ENCODE data around the gene KRT15. TPM values are rescaled to one million over a fixed set of nuclear protein-coding genes. Genes with fewer than 3 reads are reported as not detected.

The KRT15 gene
- total RNA-seq, 1 experiment from 2014 or later: 0.46 TPM

DNA sequence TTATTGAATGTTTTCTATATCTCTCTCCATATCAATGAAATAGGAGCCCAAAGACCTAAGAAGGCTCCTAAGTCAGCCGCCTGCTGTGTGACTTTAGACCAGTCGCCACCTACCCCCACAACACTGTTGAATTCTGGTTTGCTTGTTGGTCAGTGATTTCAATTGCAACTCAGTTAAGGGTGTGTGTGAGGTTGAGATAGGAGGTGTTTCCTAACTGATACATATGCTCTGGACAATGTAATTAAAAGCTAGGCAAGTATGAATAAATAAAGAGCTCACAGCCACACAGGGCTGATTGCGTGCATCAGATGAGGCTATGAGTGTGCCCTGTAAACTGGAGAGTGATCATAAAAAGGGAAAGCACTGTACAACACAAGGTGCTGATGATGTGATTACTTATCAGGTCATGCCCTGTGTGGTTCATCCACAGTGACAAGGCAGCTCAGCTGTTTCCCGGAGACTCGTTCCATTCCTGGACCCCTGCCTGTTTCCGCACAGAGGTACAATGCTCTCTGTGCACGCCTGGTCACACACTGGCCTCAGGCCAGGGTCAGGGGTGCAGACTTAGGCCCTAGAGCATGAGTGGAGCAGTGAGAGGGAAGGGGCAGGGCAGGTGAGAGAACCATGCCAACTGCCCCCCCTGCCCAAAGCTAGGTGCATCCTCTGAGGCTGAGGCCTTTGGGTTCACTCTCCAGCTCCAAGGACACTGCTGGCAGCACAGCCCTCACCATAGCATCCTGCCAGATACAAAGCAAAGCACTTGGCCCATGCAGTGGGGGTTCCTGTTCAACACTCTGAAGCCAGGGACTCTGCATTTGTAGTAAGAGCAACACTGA is 34.5 kb downstream of the KRT15 start:
- peak; percentile 6 for DNase-seq (ENCODE audit: low read depth)

DNA sequence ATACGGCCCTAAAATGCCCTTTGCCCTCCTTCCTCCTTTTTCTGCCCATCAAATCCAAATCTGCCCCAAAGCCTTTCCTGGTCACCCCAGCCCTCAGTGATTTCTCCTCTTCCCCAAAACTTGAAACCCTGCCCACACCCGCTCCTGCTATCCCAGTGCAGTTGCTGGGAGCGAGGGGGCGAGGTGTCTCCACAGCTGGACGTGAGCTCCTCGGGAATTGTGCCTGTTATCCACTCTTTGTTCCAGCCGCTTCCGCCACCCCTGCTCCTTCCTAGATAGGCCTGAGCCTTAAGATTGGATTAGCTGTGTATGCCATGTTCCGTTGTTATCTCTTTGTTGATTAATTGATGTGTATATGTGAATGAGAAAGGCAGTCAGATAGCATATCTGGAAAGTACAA is 35.2 kb downstream of the KRT15 start:
- no peak for DNase-seq (ENCODE audit: low read depth)

DNA sequence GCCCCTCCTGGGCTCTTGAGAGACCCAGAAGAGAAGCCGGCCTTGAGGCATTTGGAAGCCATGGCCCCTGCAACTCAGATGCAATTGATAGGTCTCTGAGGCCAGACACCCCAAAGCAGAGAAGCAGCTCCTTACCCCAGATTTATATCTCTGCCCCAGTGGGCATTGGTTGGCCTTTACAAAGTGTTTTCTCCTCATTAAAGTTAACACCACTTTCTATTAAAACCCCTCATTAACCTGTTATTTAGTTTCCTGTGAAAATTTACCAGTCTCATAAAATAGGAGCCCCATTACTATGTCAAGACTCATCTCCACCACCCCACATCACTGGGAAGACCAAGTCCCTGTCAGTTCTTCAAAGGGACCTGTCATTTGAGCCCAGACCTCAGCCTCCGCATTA is 37.7 kb downstream of the KRT15 start, which contains the start of gene KRT35:
KRT35 (minus strand) TSS at position 116 of the 400 bp plus-strand sequence; CDS start at position 62, 54 bp downstream.
- DNase-seq (ENCODE audit: low read depth): no peak

DNA sequence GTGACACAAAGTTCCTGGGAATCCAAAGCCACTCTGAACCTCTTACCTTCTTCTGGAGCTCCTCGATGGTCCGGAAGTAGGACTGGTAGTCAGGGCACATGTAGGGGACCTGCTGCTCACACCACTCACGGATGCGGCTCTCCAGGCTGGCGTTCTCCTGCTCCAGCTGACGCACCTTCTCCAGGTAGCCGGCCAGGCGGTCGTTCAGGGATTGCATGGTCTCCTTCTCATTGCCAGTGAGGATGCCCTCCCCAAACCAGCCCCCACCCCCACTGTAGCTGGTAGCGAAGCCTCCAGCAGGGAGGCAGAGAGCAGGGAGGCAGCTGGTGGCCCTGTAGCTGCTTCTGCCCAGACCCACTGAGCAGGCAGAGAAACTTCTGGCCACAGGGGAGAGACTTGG is 38.1 kb downstream of the KRT15 start:
- DNase-seq (ENCODE audit: low read depth): no peak

DNA sequence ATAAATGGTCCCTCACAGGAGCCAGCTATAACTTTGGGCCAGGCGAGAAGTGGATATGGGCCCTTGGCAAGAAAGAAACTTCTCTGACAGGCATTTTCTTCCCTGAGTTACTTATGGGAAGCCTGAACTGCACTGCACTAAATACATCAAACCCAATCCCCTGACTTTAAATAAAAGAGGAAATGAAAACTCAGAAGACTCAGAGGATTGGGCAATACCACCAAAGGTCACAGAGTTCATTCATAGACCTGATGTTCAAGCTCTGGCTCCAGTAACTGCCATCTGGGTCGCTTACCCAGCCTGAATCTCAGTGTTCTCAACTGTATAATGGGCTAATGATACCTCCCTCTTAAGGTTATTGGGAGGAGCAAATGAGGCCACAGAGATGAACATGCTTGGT is 38.6 kb downstream of the KRT15 start:
- DNase-seq (ENCODE audit: low read depth): no peak

DNA sequence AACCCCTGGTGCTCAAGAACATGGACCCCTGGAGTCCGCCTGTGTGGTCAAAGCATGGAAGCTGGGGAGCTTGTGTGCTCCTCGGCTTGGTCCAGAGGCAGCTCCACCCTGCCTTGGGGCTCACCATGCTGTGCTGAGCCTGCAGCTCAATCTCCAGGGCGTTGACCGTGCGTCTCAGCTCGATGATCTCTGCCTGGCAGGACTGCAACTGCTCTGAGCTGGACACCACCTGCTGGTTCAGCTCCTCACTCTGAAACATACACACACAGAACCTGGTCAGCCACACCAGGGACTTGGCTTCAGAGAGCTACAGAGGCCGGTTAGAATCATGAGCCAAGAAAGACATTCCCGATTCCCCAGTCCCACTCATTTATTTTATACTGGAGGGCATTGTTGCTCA is 40.5 kb downstream of the KRT15 start:
- no peak for DNase-seq (ENCODE audit: low read depth)

DNA sequence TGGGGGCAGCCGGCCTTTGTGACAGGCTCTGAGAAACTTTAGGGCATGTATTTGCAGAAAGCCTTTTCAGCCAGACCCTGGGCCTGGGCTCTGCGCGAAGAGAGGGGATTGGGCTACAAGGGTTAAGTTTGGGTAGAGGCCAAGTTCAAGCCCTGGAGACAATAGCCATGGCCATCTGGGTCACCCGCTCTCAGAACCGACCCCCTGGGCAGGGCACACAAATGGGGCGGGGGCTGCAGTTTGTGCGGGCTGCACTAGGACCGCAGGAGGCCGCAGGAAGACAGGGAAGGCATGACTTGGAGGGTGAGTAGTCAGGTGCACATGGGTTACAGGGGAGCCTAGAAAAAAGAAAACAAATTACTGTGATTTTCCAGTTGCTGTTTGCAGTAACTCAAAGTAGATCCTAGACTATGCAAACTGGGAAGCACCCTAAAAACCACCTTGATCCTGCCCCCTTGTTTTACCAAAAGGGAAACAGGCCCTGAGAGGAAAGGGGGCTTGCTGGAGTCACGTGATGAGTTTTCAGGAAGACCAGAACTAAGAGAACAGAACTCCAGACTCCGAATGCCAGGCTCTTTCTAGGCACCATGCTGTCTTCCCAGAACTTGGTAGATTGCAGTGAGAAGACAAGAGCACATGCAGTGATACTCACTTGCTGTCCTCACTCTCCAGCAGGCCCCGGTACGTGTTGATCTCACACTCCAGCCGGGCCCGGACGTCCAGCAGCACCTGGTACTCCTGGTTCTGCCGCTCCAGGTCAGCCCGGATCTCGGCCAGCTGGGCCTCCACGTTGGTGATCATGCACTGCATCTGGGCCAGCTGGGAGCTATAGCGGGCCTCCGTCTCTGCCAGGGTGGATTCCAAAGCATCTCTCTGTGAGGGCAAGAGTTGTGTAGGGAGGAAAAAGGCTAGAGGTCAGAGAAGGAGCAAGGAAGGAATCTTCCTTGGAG is 41.5 kb downstream of the KRT15 start:
- DNase-seq (ENCODE audit: low read depth): no peak

DNA sequence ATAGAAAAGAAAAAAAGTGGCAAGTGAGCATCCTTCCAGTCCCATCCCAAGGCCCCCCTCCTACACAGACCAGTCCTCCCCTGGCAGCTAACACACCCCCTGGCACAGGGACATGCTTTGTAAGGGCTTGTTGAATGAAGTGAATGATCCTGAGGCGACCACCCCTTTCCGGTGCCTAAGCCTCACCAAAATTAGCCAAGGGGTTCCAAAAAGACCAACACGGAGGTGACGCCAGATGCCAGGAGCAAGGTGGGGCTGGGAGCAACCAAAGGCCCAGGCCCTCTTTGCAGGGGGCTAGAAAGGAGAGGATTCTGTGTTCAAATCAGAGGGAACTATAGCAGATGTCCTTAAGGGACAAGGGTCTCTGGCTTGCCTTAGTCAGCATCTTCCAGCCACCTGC is 43.3 kb downstream of the KRT15 start:
- DNase-seq (ENCODE audit: low read depth): no peak

DNA sequence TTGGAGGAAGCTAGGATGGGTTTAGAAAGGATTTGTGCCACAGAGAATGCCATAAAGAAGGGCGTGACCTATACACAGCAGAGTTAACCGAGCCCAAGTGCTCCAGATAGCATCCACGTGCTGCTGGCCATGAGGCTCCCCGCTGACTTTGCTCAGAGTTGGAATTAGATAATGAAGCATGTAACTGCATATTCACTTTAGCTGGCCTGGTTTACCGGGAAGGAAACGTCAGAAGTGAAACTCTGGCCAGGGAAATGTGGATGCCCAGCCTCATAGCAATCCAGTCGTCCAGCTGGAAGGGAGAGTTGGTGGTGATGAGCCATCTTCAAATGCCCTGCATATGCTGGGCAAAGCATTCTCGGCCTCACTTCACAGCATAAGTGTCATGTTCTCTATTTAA is 43.8 kb downstream of the KRT15 start:
- DNase-seq (ENCODE audit: low read depth): no peak

DNA sequence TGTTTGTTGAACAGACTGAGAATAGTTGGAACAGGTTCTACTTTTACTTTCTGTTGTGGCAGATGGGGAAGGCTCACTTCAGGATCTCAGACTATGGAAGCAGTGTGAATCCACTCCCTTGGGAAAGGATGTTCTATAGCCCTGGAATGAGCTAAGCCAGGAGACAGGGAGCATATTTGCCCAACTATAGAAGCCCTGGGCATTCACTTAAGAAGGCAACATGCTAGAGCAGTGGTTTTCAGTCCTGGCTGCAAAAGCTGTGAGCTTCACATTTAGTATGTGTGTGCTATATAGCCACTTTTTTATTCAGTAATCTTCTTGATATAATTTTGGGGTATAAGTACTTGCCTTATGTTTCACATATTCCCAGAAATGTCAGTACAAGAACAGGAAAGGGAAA is 50.3 kb downstream of the KRT15 start:
- no peak for DNase-seq (ENCODE audit: low read depth)

DNA sequence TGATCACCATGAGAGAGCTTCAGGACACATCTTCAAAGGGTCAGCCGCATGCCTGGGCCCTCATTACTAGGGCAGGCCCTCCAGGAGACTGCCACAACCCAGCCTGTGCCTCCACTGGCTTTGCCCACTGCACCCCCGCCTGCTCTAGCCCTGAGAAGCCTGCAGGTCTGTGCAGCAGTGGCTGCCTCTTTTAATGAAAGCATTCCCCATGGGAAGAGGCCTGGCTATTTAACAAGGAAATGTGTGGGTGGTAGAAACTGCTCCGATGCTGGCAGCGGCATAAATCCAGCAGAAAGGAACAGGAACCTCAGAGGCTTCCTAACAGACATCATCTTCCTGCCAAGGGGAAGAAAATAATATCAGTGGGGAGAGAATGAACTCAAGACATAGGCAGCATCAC is 51.1 kb downstream of the KRT15 start:
- DNase-seq (ENCODE audit: low read depth): no peak

DNA sequence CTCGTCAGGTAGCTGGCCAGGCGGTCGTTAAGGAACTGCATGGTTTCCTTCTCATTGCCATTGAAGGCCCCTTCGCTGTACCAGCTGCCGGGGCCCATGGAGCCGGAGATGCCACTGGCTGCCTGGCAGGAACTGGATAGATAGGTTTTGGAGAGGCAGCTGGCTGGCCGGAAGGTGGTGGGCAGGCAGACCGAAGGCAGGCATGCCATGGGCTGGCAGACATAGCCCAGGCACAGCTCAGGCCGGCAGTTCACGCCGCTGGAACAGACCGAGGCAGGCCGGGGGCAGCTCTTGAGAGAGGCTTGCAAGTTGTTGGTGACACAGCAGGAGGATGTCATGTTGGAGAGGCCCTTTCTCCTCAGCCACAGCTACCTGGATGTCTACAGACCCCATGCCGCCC is 51.7 kb downstream of the KRT15 start, which contains the start of gene KRT32:
KRT32 (minus strand) TSS at position 399 of the 400 bp plus-strand sequence; CDS start at position 338, 61 bp downstream.
- DNase-seq (ENCODE audit: low read depth): no peak

DNA sequence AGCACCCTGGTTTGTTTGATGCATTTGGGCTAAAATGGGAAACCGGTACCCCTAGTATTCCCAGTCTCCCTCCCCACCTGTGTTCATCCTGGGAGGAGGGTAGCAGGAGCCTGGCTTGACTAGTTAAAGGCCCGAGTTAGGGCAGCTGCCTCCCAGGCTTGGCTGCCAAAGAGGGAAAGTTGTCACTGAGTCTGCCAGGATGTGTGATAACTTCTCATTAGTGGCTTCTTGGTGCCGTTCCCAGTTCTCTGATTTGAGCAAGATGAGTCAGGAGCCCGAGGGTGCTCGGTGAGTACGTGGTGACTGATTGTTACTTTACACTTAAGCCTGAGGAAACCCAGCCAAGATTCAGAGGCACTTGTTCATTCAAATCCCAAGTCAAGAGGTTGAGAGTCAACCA is 54.0 kb downstream of the KRT15 start:
- DNase-seq (ENCODE audit: low read depth): peak; percentile 87

DNA sequence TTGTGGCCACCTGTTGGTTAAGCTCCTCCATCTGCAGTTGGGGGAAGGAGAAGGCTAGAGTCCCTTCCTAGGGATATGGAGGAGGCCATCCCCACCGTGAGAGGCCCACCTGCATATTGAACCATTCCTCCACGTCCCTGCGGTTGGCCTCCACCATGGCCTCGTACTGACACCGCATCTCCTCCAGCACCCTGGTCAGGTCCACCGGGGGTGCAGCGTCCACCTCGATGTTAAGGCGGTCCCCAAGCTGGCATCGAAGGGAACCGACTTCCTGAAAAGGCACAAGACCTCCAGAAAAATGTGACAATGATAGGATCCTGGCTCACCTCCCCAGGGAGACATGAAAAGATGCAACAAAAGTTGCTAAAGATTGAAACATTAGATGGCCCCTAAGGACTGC is 54.5 kb downstream of the KRT15 start:
- DNase-seq (ENCODE audit: low read depth): no peak

DNA sequence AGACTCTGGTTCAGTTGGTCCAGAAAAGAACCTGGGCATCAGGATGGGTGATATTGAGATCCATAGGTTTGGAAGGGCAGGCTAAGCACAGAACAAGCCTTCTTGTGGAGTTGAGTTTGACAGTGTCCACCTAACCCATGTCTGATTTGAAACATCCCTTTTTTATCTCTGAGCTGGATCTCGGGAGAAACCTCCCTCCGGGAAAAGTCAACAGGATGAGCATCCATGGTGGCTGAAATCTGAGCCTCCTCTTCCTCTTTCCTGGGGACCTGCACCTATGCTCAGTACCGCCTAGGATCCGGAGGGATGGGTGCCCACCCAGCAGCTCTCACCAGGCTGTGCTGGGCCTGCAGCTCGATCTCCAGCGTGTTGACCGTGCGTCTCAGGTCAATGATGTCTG is 54.9 kb downstream of the KRT15 start:
- no peak for DNase-seq (ENCODE audit: low read depth)

Other genes with a start within 250 kb of the KRT15 start
- not detected in 2 replicates for gene KRTAP9-7, start 243.2 kb downstream of the KRT15 start, total RNA-seq (2014; rRNA removed)
- not detected in 2 replicates for gene KRTAP29-1, start 216.0 kb downstream of the KRT15 start, total RNA-seq (2014; rRNA removed)
- not detected in 2 replicates for gene KRTAP16-1, start 209.6 kb downstream of the KRT15 start, total RNA-seq (2014; rRNA removed)
- gene KRTAP17-1, start 203.2 kb downstream of the KRT15 start, total RNA-seq (2014; rRNA removed): not detected in 2 replicates
- gene KRT33A, start 168.1 kb downstream of the KRT15 start, total RNA-seq (2014; rRNA removed): not detected in 2 replicates
- not detected in 2 replicates for gene KRT33B, start 149.1 kb downstream of the KRT15 start, total RNA-seq (2014; rRNA removed)
- gene KRT34, start 136.6 kb downstream of the KRT15 start, total RNA-seq (2014; rRNA removed): 0.29 and 1.0 TPM in 2 replicates
- gene KRT31, start 121.3 kb downstream of the KRT15 start, total RNA-seq (2014; rRNA removed): not detected in 2 replicates
- gene KRT37, start 94.3 kb downstream of the KRT15 start, total RNA-seq (2014; rRNA removed): not detected in 2 replicates
- not detected in 2 replicates for gene KRT38, start 77.9 kb downstream of the KRT15 start, total RNA-seq (2014; rRNA removed)
- not detected in 2 replicates for gene KRT32, start 51.5 kb downstream of the KRT15 start, total RNA-seq (2014; rRNA removed)
- not detected in 2 replicates for gene KRT35, start 37.7 kb downstream of the KRT15 start, total RNA-seq (2014; rRNA removed)
- gene KRT36, start 29.0 kb downstream of the KRT15 start, total RNA-seq (2014; rRNA removed): not detected in 2 replicates
- gene KRT13, start 13.3 kb downstream of the KRT15 start, total RNA-seq (2014; rRNA removed): not detected in 2 replicates
- gene KRT19, start 9.4 kb upstream of the KRT15 start, total RNA-seq (2014; rRNA removed): not detected in 2 replicates
- not detected in 2 replicates for gene KRT9, start 53.2 kb upstream of the KRT15 start, total RNA-seq (2014; rRNA removed)
- gene KRT14, start 68.0 kb upstream of the KRT15 start, total RNA-seq (2014; rRNA removed): not detected in 2 replicates
- not detected in 2 replicates for gene KRT16, start 93.9 kb upstream of the KRT15 start, total RNA-seq (2014; rRNA removed)
- 6.9 and 11.0 TPM in 2 replicates for gene KRT17, start 105.7 kb upstream of the KRT15 start, total RNA-seq (2014; rRNA removed)
- 56.9 and 63.7 TPM in 2 replicates for gene EIF1, start 170.0 kb upstream of the KRT15 start, total RNA-seq (2014; rRNA removed)
- not detected in 2 replicates for gene GAST, start 193.4 kb upstream of the KRT15 start, total RNA-seq (2014; rRNA removed)
- under 0.01 TPM in 1 of 2 replicates, not detected in the other for gene HAP1, start 215.8 kb upstream of the KRT15 start, total RNA-seq (2014; rRNA removed)